ENCODE measurements around the gene AMBRA1.

The AMBRA1 gene

DNA sequence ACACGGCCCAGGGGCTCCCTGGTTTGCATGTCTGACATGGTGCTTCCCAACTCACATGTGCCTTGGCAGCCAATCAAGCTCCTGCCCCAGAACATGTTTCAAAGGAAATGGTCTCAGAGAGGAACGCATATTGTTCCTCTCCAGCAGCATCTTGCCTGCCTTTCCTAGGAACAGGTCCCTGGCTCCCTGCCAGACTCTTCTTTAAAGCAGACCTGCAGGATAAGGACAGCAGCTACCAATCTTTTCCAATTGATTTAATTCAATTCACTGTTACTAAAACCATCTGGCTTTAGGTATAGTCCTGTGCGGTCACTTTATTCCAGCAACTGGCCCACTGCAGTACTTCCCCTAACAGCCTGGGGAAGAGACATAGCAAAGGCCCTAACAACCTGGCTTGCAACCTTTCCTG is 79.9 kb downstream of the AMBRA1 start:
- H3K27ac ChIP-seq (ENCODE audit: poor library complexity, severe bottlenecking): peak overlapping the region; percentile 18
- no peak overlapping the region for H3K4me3 ChIP-seq (ENCODE audit: severe bottlenecking)
- no peaks in the 10 kb centered on the region for H3K36me3 ChIP-seq (ENCODE audit: low read depth)
- TF ChIP-seq, protein P1, sequence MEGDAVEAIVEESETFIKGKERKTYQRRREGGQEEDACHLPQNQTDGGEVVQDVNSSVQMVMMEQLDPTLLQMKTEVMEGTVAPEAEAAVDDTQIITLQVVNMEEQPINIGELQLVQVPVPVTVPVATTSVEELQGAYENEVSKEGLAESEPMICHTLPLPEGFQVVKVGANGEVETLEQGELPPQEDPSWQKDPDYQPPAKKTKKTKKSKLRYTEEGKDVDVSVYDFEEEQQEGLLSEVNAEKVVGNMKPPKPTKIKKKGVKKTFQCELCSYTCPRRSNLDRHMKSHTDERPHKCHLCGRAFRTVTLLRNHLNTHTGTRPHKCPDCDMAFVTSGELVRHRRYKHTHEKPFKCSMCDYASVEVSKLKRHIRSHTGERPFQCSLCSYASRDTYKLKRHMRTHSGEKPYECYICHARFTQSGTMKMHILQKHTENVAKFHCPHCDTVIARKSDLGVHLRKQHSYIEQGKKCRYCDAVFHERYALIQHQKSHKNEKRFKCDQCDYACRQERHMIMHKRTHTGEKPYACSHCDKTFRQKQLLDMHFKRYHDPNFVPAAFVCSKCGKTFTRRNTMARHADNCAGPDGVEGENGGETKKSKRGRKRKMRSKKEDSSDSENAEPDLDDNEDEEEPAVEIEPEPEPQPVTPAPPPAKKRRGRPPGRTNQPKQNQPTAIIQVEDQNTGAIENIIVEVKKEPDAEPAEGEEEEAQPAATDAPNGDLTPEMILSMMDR (IDR thresholded peaks at IDR 0.05; ENCODE audit: poor library complexity, severe bottlenecking): no peak
- peak; percentile 90 for ATAC-seq (ENCODE audit: low read depth)
- peaks cover 4% of the 10 kb centered on the region for H3K4me1 ChIP-seq (ENCODE audit: insufficient read depth, poor library complexity, severe bottlenecking)
- peaks cover 2% of the 10 kb centered on the region for H3K9me3 ChIP-seq (ENCODE audit: severe bottlenecking)
- peak; percentile 76 for DNase-seq (ENCODE audit: low spot score)
- H3K27me3 ChIP-seq (ENCODE audit: insufficient read depth, poor library complexity, severe bottlenecking): no peaks in the 10 kb centered on the region

DNA sequence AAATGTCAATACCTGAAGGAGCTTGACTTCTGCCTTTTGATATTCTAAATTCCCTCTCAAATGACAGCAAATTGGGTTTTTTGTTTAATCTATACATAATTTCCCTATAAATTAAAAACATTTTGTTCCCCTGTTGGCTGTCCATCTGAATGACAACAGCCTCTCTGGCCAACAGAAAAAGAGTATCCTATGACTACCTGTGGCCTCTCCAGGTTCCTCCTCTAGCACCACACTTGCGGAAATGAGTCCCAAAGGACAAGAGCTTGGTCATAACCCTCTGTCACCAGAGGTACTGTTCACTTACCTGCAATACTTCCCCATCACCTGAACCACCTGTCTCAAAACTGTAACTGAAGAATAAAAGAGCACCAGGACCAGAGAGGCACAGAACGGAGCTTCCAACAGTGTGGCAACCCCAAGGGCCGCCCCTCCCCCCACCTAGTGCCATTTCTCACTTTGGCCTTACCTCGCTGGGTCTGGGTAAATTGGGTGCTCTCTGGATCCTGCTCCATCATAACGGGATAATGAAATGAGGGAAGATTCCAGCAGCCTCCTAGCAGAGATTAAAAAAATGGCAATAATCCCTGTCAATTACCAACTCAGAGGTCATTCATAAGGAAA is 81.5 kb downstream of the AMBRA1 start:
- Histone ChIP-seq H3K4me1 (ENCODE audit: insufficient read depth, poor library complexity, severe bottlenecking) (peaks cover 4% of the 10 kb centered on the region), H3K9me3 (ENCODE audit: severe bottlenecking) (no peaks in the 10 kb centered on the region), H3K27ac (ENCODE audit: poor library complexity, severe bottlenecking) (no peak overlapping the region), H3K27me3 (ENCODE audit: insufficient read depth, poor library complexity, severe bottlenecking) (no peaks in the 10 kb centered on the region), H3K4me3 (ENCODE audit: severe bottlenecking) (no peak overlapping the region), H3K36me3 (ENCODE audit: low read depth) (no peaks in the 10 kb centered on the region)
- TF ChIP-seq, protein P1 (IDR thresholded peaks at IDR 0.05; ENCODE audit: poor library complexity, severe bottlenecking): no peak
- ATAC-seq (ENCODE audit: low read depth): no peak
- no peak for DNase-seq (ENCODE audit: low spot score)

DNA sequence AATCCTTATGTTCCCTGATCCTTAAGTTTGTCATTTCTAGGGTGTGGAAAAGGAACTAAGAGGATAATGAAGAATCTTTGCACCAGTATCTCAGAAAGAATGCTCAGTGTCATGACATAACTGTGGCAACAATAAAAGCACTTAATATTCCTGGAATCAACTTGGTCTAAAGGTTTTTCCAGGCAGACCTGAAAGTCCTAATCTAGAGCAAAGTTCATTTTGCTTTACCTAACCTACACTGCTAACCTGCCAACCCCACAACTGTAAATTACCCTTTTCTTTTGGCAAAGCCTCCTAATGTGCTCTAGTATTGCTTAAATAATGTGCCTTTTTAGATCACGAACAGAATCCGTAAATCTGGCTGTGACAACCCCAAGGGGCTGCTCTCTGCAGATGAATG is 82.5 kb downstream of the AMBRA1 start:
- Histone ChIP-seq H3K36me3 (ENCODE audit: low read depth) (no peaks in the 10 kb centered on the region; the same call in 1 of the 2 replicates), H3K27ac (ENCODE audit: poor library complexity, severe bottlenecking) (no peak overlapping the region)
- no peak for ATAC-seq (ENCODE audit: low read depth)

DNA sequence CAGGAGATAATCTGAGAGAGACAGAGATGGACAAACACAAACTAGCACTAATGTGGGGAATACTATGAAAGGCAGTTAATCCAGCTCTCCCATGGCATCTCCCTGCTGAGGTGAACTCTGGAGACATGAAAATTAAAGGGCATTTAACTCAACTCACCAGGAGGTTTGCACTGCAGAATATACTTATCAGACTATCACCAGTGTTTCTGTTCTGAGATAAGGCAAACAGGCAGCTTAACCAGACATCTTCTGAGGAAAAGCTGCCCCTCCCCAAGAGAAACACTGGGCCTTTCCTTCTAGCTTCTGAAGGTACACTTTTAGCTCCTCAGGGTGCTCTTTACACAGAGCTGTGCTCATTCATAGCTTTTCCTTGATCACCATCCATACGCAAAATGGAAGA is 85.5 kb downstream of the AMBRA1 start:
- Histone ChIP-seq H3K4me1 (ENCODE audit: insufficient read depth, poor library complexity, severe bottlenecking) (no peaks in the 10 kb centered on the region), H3K9me3 (ENCODE audit: severe bottlenecking) (no peaks in the 10 kb centered on the region), H3K27me3 (ENCODE audit: insufficient read depth, poor library complexity, severe bottlenecking) (no peaks in the 10 kb centered on the region), H3K27ac (ENCODE audit: poor library complexity, severe bottlenecking) (no peak overlapping the region), H3K4me3 (ENCODE audit: severe bottlenecking) (no peak overlapping the region), H3K36me3 (ENCODE audit: low read depth) (no peaks in the 10 kb centered on the region; the same call in 1 of the 2 replicates)
- TF ChIP-seq, protein P1 (IDR thresholded peaks at IDR 0.05; ENCODE audit: poor library complexity, severe bottlenecking): no peak
- no peak for DNase-seq (ENCODE audit: low spot score)
- no peak for ATAC-seq (ENCODE audit: low read depth)

More for the DNA sequence above, 82.5 kb downstream of the AMBRA1 start:
- Histone ChIP-seq H3K27me3 (ENCODE audit: insufficient read depth, poor library complexity, severe bottlenecking) (no peaks in the 10 kb centered on the region), H3K4me3 (ENCODE audit: severe bottlenecking) (no peak overlapping the region), H3K9me3 (ENCODE audit: severe bottlenecking) (no peaks in the 10 kb centered on the region), H3K4me1 (ENCODE audit: insufficient read depth, poor library complexity, severe bottlenecking) (peaks cover 4% of the 10 kb centered on the region)
- no peak for DNase-seq (ENCODE audit: low spot score)
- TF ChIP-seq, protein P1 (IDR thresholded peaks at IDR 0.05; ENCODE audit: poor library complexity, severe bottlenecking): no peak

DNA sequence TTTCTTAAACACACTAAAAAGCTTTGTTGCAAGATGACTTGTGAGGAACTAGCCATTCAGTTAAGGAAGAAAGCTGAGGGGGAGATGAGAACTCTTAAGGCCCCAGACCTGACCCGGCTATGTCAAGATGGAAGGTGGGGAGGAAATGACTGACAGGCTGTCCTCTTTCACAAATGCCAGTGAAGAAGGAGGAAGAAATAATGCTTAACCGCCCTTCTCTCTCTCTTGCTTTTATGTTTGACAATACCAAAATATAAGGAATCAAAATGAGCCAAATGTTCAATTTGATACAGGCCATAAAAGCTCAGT is 87.4 kb downstream of the AMBRA1 start:
- H3K36me3 ChIP-seq (ENCODE audit: low read depth): no peaks in the 10 kb centered on the region; the same call in 1 of the 2 replicates
- H3K4me1 ChIP-seq (ENCODE audit: insufficient read depth, poor library complexity, severe bottlenecking): no peaks in the 10 kb centered on the region
- TF ChIP-seq, protein P1 (IDR thresholded peaks at IDR 0.05; ENCODE audit: poor library complexity, severe bottlenecking): no peak
- no peak for DNase-seq (ENCODE audit: low spot score)
- no peak for ATAC-seq (ENCODE audit: low read depth)
- H3K27ac ChIP-seq (ENCODE audit: poor library complexity, severe bottlenecking): no peak overlapping the region
- H3K27me3 ChIP-seq (ENCODE audit: insufficient read depth, poor library complexity, severe bottlenecking): no peaks in the 10 kb centered on the region
- H3K9me3 ChIP-seq (ENCODE audit: severe bottlenecking): no peaks in the 10 kb centered on the region
- no peak overlapping the region for H3K4me3 ChIP-seq (ENCODE audit: severe bottlenecking)
